Limb (tissue), 2 donors: Measurements from ENCODE around the gene DCC.

Experiments
- DNase-seq, 2 donors: peaks; one replicate each; pipeline ENCODE4 v3.0.0-alpha.2; 2016; ENCODE audit errors: extremely low spot score in 2 of 2

The DCC gene

GRCh38 chr18:53553030-53553429 lies 1213.0 kb downstream of the DCC start:
- no peak for DNase-seq

- no peak for DNase-seq
These were observed 1216.5 kb downstream of the DCC start for GRCh38 chr18:53556450-53556849.

- no peak for DNase-seq
These were observed 1220.5 kb downstream of the DCC start for GRCh38 chr18:53560546-53560945.

- no peak for DNase-seq
These were observed 1226.6 kb downstream of the DCC start for GRCh38 chr18:53566626-53567025.

GRCh38 chr18:53567929-53568574 lies 1228.1 kb downstream of the DCC start:
- peak in 1 of 2 donors; percentile 40 for DNase-seq
